Measurements from ENCODE around the gene SUV39H1. TPM values are rescaled to one million over a fixed set of nuclear protein-coding genes. Genes with fewer than 3 reads are reported as not detected.

The SUV39H1 gene
- total and polyA plus RNA-seq, 2 experiments from 2014 or later = 6.0 to 6.8 TPM

DNA sequence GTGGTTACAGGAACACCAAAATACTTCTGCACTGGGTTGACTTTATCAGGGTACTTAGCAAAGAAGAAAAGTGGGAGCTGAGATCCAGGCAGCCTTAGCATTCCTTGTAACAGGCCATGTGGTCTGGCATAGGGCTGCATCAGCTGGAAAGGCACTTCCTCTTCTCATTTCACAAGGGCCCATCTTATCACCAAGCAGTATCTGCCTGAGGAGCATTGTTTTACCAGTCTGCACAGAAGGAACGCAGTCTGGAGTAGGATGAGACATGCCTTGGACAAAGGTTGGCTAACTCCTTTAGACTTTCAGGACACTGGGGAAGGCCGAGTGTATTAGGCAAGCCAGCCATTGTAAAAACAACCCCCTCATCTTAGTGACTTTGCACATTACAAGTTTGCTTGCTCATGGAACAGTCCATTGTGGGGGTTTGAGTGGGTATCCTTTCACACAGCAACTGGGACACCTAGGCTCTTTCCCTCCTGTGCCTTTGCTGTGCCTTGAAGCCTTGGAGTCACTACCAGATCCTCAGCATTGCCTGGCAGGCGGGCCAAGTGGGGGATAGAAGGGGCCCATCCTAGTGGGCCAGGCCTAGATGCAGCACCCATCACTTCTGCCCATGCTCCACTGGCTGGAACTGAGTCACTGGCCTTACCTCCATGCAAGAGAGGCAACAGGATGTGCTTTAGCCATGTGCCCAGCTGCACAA is 4.6 kb downstream of the SUV39H1 start:
- peaks cover 8% of the 10 kb centered on the region for H3F3A ChIP-seq (ENCODE audit: insufficient read depth)
- peaks cover 17% of the 10 kb centered on the region for H3K79me2 ChIP-seq (ENCODE audit: insufficient read depth)
- H3K4me1 ChIP-seq (ENCODE audit: insufficient read depth) = no peaks in the 10 kb centered on the region
- H4K20me1 ChIP-seq (ENCODE audit: insufficient read depth) = no peaks in the 10 kb centered on the region
- WGBS, 2 experiments (ENCODE audit: low coverage in 1 of 2, low lambda C conversion rate in 2 of 2, missing lambda C conversion rate in 2 of 2) = 79 to 94% methylated on average over 2 to 3 of the region's 3 CpGs
- in situ Hi-C loops (cut with MboI) = no loop called here
- DNase-seq = no peak
- H3K9me2 ChIP-seq (ENCODE audit: insufficient read depth) = no peaks in the 10 kb centered on the region
- no peak overlapping the region for H3K9ac ChIP-seq
- H3K36me3 ChIP-seq (ENCODE audit: low read depth) = no peaks in the 10 kb centered on the region
- no peak overlapping the region for H2AFZ ChIP-seq
- no peaks in the 10 kb centered on the region for H3K27me3 ChIP-seq (replicated peaks; ENCODE audit: insufficient read depth)
- no peaks in the 10 kb centered on the region for H3K9me3 ChIP-seq (ENCODE audit: low read depth)
- no peak overlapping the region for H3K4me2 ChIP-seq (ENCODE audit: unreplicated experiment)
- H3K4me3 ChIP-seq = no peak overlapping the region
- H3K27ac ChIP-seq = no peak overlapping the region
- no peak for TF ChIP-seq EZH2phosphoT487 (IDR thresholded peaks at IDR 0.05; ENCODE audit: insufficient read depth, low read depth)

DNA sequence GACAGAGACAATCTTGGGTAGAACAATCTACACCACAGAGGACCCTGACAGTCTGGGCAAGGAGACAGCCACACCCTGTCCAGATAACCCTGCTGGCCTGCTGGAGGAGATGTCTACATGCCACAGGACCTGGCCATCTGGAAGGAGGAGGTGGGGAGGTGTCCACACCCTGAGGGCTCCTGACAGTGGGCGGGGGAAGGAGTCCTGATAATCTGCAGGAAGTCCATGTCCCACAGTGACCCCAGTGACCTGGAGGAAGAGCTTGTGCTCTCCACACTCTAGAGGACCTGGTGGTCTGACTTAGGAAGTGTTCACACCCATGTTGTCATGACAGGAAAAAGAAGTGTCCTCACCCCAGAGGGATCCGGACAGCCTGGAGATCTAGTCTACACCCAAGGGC is 5.5 kb downstream of the SUV39H1 start:
- Histone ChIP-seq H3K27me3 (replicated peaks; ENCODE audit: insufficient read depth) (no peaks in the 10 kb centered on the region), H4K20me1 (ENCODE audit: insufficient read depth) (no peaks in the 10 kb centered on the region), H3K4me2 (ENCODE audit: unreplicated experiment) (no peak overlapping the region), H3K79me2 (ENCODE audit: insufficient read depth) (peaks cover 16% of the 10 kb centered on the region), H3K9me3 (ENCODE audit: low read depth) (no peaks in the 10 kb centered on the region), H3K27ac (no peak overlapping the region), H3K4me1 (ENCODE audit: insufficient read depth) (no peaks in the 10 kb centered on the region), H3K36me3 (ENCODE audit: low read depth) (no peaks in the 10 kb centered on the region), H3K4me3 (no peak overlapping the region), H3K9me2 (ENCODE audit: insufficient read depth) (no peaks in the 10 kb centered on the region), H3K9ac (no peak overlapping the region), H2AFZ (no peak overlapping the region), H3F3A (ENCODE audit: insufficient read depth) (peaks cover 8% of the 10 kb centered on the region)
- in situ Hi-C loops (cut with MboI) = no loop called here
- 83 to 100% methylated on average over 1 to 2 of the region's 2 CpGs for WGBS, 2 experiments (ENCODE audit: low coverage in 1 of 2, low lambda C conversion rate in 2 of 2, missing lambda C conversion rate in 2 of 2)
- TF ChIP-seq EZH2phosphoT487 (IDR thresholded peaks at IDR 0.05; ENCODE audit: insufficient read depth, low read depth) = no peak
- no peak for TF ChIP-seq EZH2 (IDR thresholded peaks at IDR 0.05; ENCODE audit: insufficient read depth, poor library complexity, severe bottlenecking)
- no peak for DNase-seq

DNA sequence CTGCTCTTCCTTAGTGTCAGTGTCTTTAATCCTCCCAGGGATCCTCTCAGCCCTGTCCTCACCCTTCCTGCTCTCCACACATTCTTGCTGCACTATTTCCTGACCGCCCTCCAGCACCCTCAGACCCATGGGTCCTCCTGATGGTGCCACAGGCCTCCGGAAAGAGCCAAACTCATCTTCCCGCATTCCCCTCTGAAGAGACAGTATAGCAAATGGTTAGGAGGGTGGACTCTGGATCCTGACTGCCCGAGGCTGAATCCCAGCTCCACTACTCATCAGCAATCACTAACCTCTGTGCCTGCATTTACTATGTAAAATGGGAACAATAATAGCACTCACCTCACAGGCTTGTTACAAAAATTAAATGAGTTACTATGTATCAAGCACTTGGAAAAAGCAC is 6.2 kb downstream of the SUV39H1 start:
- Histone ChIP-seq H3K4me2 (ENCODE audit: unreplicated experiment) (no peak overlapping the region), H3F3A (ENCODE audit: insufficient read depth) (peaks cover 8% of the 10 kb centered on the region), H3K4me3 (no peak overlapping the region), H3K9ac (no peak overlapping the region), H2AFZ (no peak overlapping the region), H3K9me2 (ENCODE audit: insufficient read depth) (no peaks in the 10 kb centered on the region), H3K9me3 (ENCODE audit: low read depth) (no peaks in the 10 kb centered on the region), H3K36me3 (ENCODE audit: low read depth) (no peaks in the 10 kb centered on the region), H3K79me2 (ENCODE audit: insufficient read depth) (peaks cover 11% of the 10 kb centered on the region), H3K27ac (no peak overlapping the region), H3K27me3 (replicated peaks; ENCODE audit: insufficient read depth) (no peaks in the 10 kb centered on the region), H3K4me1 (ENCODE audit: insufficient read depth) (no peaks in the 10 kb centered on the region), H4K20me1 (ENCODE audit: insufficient read depth) (no peaks in the 10 kb centered on the region)
- DNase-seq = no peak
- in situ Hi-C loops (cut with MboI) = no loop called here
- TF ChIP-seq EZH2phosphoT487 (IDR thresholded peaks at IDR 0.05; ENCODE audit: insufficient read depth, low read depth) (no peak), EZH2 (IDR thresholded peaks at IDR 0.05; ENCODE audit: insufficient read depth, poor library complexity, severe bottlenecking) (no peak)
- WGBS, 2 experiments (ENCODE audit: low coverage in 1 of 2, low lambda C conversion rate in 2 of 2, missing lambda C conversion rate in 2 of 2) = 94 to 95% methylated on average over 3 to 4 of the region's 4 CpGs

DNA sequence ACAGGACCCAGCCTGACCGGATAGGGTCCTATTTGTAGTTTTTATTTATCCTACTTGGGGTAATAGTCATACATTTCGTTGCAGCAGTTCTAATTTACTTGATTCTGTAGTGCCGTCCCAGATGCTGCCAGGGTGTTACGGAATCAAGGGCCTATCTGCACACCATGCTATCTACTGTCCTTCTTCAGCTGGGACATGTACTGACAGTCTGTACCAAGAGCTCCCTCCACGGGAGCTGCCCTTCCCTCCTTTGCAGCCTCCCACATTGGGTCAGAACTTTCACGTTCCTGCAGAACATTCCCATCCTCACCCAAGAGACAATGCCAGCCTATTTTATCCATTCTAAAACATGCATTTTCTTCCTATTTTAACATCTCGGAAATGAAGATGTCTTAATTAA is 6.7 kb downstream of the SUV39H1 start:
- no peaks in the 10 kb centered on the region for H3K27me3 ChIP-seq (replicated peaks; ENCODE audit: insufficient read depth)
- peaks cover 6% of the 10 kb centered on the region for H3K79me2 ChIP-seq (ENCODE audit: insufficient read depth)
- H3K4me2 ChIP-seq (ENCODE audit: unreplicated experiment) = no peak overlapping the region
- 68 to 72% methylated on average over 6 to 7 of the region's 7 CpGs for whole genome bisulfite sequencing, 2 experiments (ENCODE audit: low coverage in 1 of 2, low lambda C conversion rate in 2 of 2, missing lambda C conversion rate in 2 of 2)
- H3K9ac ChIP-seq = no peak overlapping the region
- H3K4me1 ChIP-seq (ENCODE audit: insufficient read depth) = no peaks in the 10 kb centered on the region
- no peak overlapping the region for H3K4me3 ChIP-seq
- TF ChIP-seq EZH2 (IDR thresholded peaks at IDR 0.05; ENCODE audit: insufficient read depth, poor library complexity, severe bottlenecking) (no peak), EZH2phosphoT487 (IDR thresholded peaks at IDR 0.05; ENCODE audit: insufficient read depth, low read depth) (no peak)
- no peaks in the 10 kb centered on the region for H3K9me3 ChIP-seq (ENCODE audit: low read depth)
- H3K36me3 ChIP-seq (ENCODE audit: low read depth) = no peaks in the 10 kb centered on the region
- no peaks in the 10 kb centered on the region for H4K20me1 ChIP-seq (ENCODE audit: insufficient read depth)
- no peak for DNase-seq
- H3F3A ChIP-seq (ENCODE audit: insufficient read depth) = peaks cover 8% of the 10 kb centered on the region
- no peak overlapping the region for H2AFZ ChIP-seq
- H3K9me2 ChIP-seq (ENCODE audit: insufficient read depth) = no peaks in the 10 kb centered on the region
- no peak overlapping the region for H3K27ac ChIP-seq
- in situ Hi-C loops (cut with MboI) = no loop called here
